K562 (cell line): ENCODE results near the gene SERPINH1. TPM values are rescaled to one million over a fixed set of nuclear protein-coding genes. Genes with fewer than 3 reads are reported as not detected.

Experiments
- CBX8 ChIP-seq: fragments of 200-600 bp; sonication (generic); IDR thresholded peaks from 2 replicates; pipeline ENCODE4 v1.6.1; 2012; ENCODE audit warnings: borderline replicate concordance, mixed run types, low read depth, mild to moderate bottlenecking, moderate library complexity, mixed read lengths, low read length, control low read depth, inconsistent platforms; ENCODE audit not compliant: poor library complexity, severe bottlenecking; ENCODE audit errors: extremely low read depth
- CHCHD3 ChIP-seq: fragments of 250-450 bp; sonication (Bioruptor Pico); IDR thresholded peaks from 2 replicates; pipeline ENCODE4 v2.1.2; 2022; ENCODE audit warnings: mild to moderate bottlenecking
- ETV1 ChIP-seq: fragments of 450-650 bp; conservative IDR thresholded peaks from 2 replicates; pipeline ENCODE4 v1.6.1; 2016; ENCODE audit warnings: missing genetic modification characterization, control low read depth, low read depth, missing compliant biosample characterization
- GTF2F1 ChIP-seq: IDR thresholded peaks from 2 replicates; pipeline ENCODE4 v1.6.1; 2011; ENCODE audit warnings: low read depth, low read length, improper control_type of control experiment
- HNRNPL ChIP-seq: fragments of 200-400 bp; formaldehyde crosslinking; IDR thresholded peaks from 2 replicates; pipeline ENCODE4 v1.6.1; 2017; ENCODE audit warnings: low read depth, mild to moderate bottlenecking, low read length
- MED1 ChIP-seq: sonication (generic); formaldehyde crosslinking; IDR thresholded peaks from 2 replicates; pipeline ENCODE4 v1.8.1; 2023; ENCODE audit warnings: missing genetic modification reagents, borderline replicate concordance
- NONO ChIP-seq, 2 experiments: fragments of 200-400 bp in 1 of 2; fragments of 450-650 bp in 1 of 2; formaldehyde crosslinking in 1 of 2; IDR thresholded peaks; 2 replicates each; pipeline ENCODE4 v1.6.1; 2017; ENCODE audit warnings: low read depth in 2 of 2, mild to moderate bottlenecking in 2 of 2, moderate library complexity in 2 of 2, low read length in 1 of 2
- NRF1 ChIP-seq, 2 experiments: fragments of 450-650 bp; IDR thresholded peaks in 1 of 2; conservative IDR thresholded peaks in 1 of 2; 2 replicates each; pipeline ENCODE4 v1.6.1; 2014; ENCODE audit warnings: mild to moderate bottlenecking in 2 of 2
- OTX1 ChIP-seq: fragments of 450-650 bp; formaldehyde crosslinking; IDR thresholded peaks from 2 replicates; pipeline ENCODE4 v1.4.0; 2022; ENCODE audit warnings: mild to moderate bottlenecking
- RBM22 ChIP-seq: fragments of 200-400 bp; formaldehyde crosslinking; IDR thresholded peaks from 2 replicates; pipeline ENCODE4 v1.6.1; 2018; ENCODE audit warnings: low read length, low read depth; ENCODE audit not compliant: poor library complexity, severe bottlenecking
- RREB1 ChIP-seq: fragments of 250-450 bp; sonication (Bioruptor Pico); IDR thresholded peaks from 2 replicates; pipeline ENCODE4 v1.4.0; 2020
- SMAD1 ChIP-seq: fragments of 150-350 bp; IDR thresholded peaks from 2 replicates; pipeline ENCODE4 v1.6.1; 2014; ENCODE audit warnings: low read length, low read depth; ENCODE audit not compliant: partially characterized antibody
- USF1 ChIP-seq: sonication (generic); formaldehyde crosslinking; IDR thresholded peaks from 2 replicates; pipeline ENCODE4 v1.9.0; 2022; ENCODE audit warnings: mild to moderate bottlenecking, missing genetic modification reagents
- XRCC5 ChIP-seq: fragments of 200-400 bp; formaldehyde crosslinking; IDR thresholded peaks from 2 replicates; pipeline ENCODE4 v1.6.1; 2017; ENCODE audit warnings: low read depth, mild to moderate bottlenecking, low read length
- ZNF143 ChIP-seq: sonication (generic); formaldehyde crosslinking; IDR thresholded peaks from 2 replicates; pipeline ENCODE4 v1.9.0; 2022; ENCODE audit warnings: mild to moderate bottlenecking, missing genetic modification reagents
- ZNF75A ChIP-seq: fragments of 450-650 bp; formaldehyde crosslinking; IDR thresholded peaks from 2 replicates; pipeline ENCODE4 v1.4.0; 2020; ENCODE audit warnings: mild to moderate bottlenecking
- ZNF830 ChIP-seq: fragments of 250-450 bp; sonication (Bioruptor Pico); IDR thresholded peaks from 2 replicates; pipeline ENCODE4 v1.5.0; 2021; ENCODE audit warnings: mild to moderate bottlenecking
- polyA plus RNA-seq, 8 experiments: library from polyadenylated mRNA; depleted of rRNA in 4 of 8; stranded (reverse) in 5 of 8; unstranded in 3 of 8; fragments of >200 nt; fragmentation: Nextera tagmentation in 2 of 8; fragmentation: Illumina TruSeq in 1 of 8; extraction: Ambion mirVana in 2 of 8; extraction: Trizol in 1 of 8; gene quantifications; 2 replicates each; pipeline versions ENCODE4 v1.2.1 to v1.2.3, GENCODE V29; 2011 to 2014; ENCODE audit warnings: inconsistent platforms in 1 of 8, missing spikeins in 1 of 8
- total RNA-seq, 7 experiments: library from RNA; depleted of rRNA in 6 of 7; stranded (reverse); fragments of >200 nt in 6 of 7; fragmentation: Illumina TruSeq in 2 of 7; extraction: Trizol in 2 of 7; gene quantifications; 2 replicates each; pipeline versions ENCODE4 v1.2.1 to v1.2.3, GENCODE V29; 2011 to 2021; ENCODE audit warnings: low replicate concordance in 1 of 7
- TF ChIP-seq, protein P1 (sequence below): fragments of 450-650 bp; formaldehyde crosslinking; conservative IDR thresholded peaks from 2 replicates; pipeline ENCODE4 v1.4.0; 2022; ENCODE audit warnings: mild to moderate bottlenecking, missing genetic modification characterization

The SERPINH1 gene
- total and polyA plus RNA-seq, 9 of the 15 experiments (the other 6 are each of a cell fraction or from before 2014, with no cell fraction given) = 2.8 to 106 (median 67.9) TPM

DNA sequence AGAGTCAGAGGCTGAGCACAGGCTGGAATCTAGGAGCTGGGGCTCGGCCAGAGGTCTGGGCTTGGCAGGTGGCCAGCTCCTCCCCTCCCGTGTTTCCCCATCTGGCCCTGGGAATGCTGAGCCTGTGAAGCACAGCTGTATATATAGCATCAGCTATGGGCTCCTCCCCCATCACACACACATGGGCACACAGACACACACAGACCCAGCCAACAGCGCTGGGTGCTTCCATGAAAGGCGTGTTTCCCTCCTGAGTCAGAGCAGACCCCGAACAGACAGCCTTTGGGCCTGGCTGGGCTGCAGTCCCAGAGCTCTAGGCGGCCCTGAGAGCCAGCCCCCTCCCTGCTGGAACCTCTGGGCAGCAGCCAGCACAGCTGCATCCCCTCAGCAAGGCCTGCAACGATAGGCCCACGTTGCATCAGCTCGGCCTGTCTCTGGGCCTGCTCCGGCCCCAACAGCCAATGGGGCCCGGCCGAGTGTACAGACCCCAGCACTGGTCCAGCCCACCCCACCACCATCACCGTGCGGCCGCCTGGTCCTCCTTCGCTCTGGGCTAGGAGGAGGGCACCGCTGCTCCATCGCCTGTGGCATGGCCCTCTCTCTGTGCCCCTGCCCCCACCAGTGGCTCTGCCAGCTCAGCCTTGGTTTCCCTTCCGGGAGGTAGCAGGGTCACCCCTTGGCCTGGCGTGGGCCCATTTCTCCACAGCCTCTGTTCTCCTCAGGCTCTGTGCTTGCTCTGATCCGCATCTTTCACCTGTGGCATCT is 7.6 kb upstream of the SERPINH1 start (continued):
- TF ChIP-seq ZNF830 = no peak
- TF ChIP-seq NRF1 (conservative IDR thresholded peaks at IDR 0.05 in 1 of 2, IDR thresholded peaks at IDR 0.05 in 1 of 2) = peak; percentile 77 to 82
- TF ChIP-seq ZNF143 = no peak
- 0 out of 2 replicates have a peak, but pooled peaks have one; percentile 23 for TF ChIP-seq ETV1 (tag)
- TF ChIP-seq GTF2F1 = no peak
- no peak for TF ChIP-seq CHCHD3 (CRISPR knock-in tag)
- TF ChIP-seq XRCC5 = no peak
- TF ChIP-seq USF1 = no peak
- TF ChIP-seq RREB1 (CRISPR knock-in tag) = no peak
- TF ChIP-seq CBX8 = no peak
- no peak for TF ChIP-seq NONO (IDR thresholded peaks at IDR 0.05; ENCODE audit: low read depth in 2 of 2, low read length in 1 of 2)
- TF ChIP-seq RBM22 = no peak
- TF ChIP-seq, protein P1, sequence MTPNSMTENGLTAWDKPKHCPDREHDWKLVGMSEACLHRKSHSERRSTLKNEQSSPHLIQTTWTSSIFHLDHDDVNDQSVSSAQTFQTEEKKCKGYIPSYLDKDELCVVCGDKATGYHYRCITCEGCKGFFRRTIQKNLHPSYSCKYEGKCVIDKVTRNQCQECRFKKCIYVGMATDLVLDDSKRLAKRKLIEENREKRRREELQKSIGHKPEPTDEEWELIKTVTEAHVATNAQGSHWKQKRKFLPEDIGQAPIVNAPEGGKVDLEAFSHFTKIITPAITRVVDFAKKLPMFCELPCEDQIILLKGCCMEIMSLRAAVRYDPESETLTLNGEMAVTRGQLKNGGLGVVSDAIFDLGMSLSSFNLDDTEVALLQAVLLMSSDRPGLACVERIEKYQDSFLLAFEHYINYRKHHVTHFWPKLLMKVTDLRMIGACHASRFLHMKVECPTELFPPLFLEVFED (CRISPR knock-in tag) = no peak
- no peak for TF ChIP-seq HNRNPL
- no peak for TF ChIP-seq ZNF75A (CRISPR knock-in tag)
- no peak for TF ChIP-seq OTX1 (CRISPR knock-in tag)
- TF ChIP-seq SMAD1 = peak; percentile 38
- no peak for TF ChIP-seq MED1 (CRISPR knock-in tag)
